Stimulated activated CD8-positive, alpha-beta memory T cell treated with anti-CD3 and anti-CD28 coated beads, Interleukin-12 subunit alpha, Interleukin-12 subunit beta, amount 100 ng/mL, for 24 hours (primary cell): ENCODE data around the gene POTEF.
"Not testable (repeated sequence)": the region's sequence is repeated elsewhere in the genome, so short reads cannot be mapped to it uniquely, and the experiment has no call there.

Experiments used
- DNase-seq: peaks from one replicate; pipeline ENCODE4 v3.0.0-alpha.2; 2020; ENCODE audit errors: extremely low read depth

The POTEF gene

GRCh38 chr2:130152816-130153595, 24.0 kb upstream of the POTEF start:
- no peak for DNase-seq

DNA sequence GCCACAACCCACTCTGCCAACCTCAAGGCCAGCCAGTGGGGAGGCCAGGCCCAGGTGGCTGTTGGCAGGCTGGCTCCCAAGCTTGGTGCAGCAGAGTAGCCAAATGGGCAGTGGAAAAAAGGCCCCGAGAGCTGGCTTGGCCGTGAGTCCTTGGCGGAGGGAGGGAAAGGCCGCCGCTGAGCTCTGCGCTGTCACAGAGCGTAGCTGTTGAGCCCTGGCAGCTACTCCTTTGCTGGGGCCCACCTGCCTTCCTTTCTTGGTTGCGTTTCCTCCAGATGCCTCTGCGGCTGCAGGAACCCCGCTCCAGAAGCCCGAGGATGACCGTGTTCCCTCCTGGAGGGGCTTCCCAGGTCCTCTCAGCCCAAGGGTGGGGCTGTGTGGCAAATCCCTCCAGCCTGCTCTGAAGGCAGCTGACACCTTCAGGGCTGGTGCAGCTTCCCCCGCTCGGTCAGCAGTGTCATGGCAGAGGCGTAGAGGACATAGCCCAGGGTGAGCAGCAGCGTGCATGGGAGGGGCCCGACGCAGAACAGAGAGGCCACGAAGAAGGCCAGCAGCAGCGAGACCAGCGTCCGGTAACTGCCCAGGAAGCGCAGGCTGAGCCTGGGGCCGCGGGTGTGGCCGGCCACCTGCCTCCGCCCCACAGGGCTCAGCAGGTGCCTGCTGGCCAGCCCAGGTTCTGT, 23.3 kb upstream of the POTEF start:
- not testable (repeated sequence) for DNase-seq

- DNase-seq = not testable (repeated sequence)
These were observed 22.1 kb upstream of the POTEF start for GRCh38 chr2:130151145-130151512.

DNA sequence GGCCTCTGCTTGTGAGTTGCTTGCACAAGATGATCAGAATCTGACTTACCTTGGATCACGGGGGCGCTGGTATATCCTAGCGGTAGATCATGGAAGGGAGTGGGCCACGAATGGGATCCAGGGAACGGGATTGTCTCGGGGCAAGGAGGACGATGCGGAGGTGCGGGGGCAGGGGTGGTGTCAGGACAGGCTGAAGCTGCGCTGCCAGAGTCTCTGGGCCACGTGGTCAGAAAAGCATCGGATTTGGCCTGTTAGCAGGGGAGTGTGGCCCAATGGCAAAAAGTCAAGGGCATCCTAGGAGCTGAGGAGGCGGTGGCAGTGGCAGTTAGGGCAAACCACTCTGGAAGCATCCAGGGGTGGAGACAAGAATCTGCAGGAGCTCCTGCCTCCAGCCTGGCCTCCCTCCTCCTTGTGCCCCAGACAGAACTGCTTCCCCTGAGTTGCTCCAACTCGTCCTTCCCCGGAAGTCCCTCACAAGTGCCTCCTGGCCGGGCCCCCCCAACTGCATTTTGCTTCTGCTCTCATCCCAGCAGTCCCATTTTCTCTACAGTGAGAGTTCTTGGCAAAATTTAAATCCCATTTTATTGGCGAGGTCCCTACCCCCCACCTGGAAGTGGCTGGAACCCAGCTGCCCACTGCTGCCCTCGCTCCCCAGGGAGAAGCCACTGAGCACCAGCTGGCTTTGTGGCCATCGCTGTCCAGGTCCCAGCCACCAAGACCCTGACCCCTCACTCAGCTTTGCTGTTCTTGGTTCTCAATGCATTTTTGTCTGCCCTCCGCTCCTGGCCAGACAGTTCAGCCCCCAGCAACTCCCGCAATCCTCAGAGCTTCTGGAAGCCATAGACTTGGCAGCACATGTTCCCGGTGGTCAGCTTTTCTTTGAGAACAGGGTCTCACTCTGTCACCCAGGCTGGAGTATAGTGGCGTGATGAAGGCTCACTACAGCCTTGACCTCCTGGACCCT, 21.4 kb upstream of the POTEF start:
- DNase-seq = no peak

DNA sequence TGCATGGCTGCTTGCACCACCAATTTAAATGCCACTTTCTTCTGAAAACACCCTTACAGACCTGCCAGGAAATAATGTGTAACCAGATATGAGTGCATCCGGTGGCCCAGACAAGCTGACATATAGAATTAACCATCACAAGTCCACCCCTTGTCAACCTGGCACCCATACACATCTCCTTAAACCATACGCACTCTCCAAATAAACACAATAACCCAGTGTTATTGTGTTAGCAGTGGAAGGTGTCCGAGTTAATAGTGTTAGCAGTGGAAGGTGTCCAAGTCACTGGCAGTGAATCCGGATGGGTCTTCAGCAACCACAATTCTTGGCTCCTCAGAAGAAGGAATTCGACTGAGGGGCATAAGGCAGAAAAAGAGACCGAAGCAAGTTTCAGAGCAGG, 19.5 kb upstream of the POTEF start:
- not testable (repeated sequence) for DNase-seq

GRCh38 chr2:130145006-130145414, 16.0 kb upstream of the POTEF start, which contains the start of gene CCDC74B:
TSS of gene CCDC74B (minus strand) at chr2:130145112. CDS start at chr2:130144996, 116 bp downstream.
- peak; percentile 20 for DNase-seq

- not testable (repeated sequence) for DNase-seq
These were observed 14.4 kb upstream of the POTEF start for GRCh38 chr2:130143266-130144039.

DNA sequence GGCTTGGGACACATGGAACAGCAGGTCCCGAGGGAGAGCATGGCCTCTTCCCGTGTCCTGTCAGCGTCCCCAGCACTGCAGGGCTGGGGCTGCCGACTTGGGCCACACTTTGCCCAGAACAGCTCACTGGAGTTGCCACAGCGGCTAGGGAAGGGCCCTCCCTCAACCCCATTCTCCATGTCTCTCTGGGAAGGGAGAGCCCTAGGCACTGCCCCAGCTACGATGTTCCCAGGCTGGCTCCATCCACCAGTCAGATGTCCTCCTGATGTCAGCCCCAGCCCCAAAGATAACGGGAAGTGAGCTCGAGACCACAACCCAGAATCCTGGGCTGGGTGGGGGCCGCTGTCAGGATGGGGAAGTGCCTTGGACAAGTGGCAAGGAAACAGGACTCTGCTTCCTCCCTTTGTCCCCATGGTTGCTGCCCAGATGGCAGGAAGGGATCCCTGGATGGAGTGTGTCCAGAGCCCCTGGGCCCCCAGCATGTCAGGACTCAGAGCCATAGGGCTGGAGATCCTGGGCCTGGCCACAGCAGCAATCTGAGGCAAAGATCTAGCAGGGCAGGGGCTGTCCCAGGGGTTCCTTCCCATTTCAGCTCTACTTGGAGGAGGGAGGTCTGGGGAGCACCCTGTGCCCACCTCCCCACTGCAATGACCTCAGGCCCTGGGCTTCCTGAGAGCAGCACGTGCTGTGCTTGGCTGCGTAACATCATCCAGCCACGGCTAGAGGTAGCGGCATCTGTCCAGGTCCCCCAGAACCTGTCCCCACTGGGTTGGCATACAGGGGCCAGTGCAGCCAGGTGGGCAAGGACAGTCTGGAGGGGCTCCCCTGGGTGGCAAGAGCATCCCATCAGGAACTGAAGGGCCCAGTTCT, 13.6 kb upstream of the POTEF start:
- DNase-seq = not testable (repeated sequence)

DNA sequence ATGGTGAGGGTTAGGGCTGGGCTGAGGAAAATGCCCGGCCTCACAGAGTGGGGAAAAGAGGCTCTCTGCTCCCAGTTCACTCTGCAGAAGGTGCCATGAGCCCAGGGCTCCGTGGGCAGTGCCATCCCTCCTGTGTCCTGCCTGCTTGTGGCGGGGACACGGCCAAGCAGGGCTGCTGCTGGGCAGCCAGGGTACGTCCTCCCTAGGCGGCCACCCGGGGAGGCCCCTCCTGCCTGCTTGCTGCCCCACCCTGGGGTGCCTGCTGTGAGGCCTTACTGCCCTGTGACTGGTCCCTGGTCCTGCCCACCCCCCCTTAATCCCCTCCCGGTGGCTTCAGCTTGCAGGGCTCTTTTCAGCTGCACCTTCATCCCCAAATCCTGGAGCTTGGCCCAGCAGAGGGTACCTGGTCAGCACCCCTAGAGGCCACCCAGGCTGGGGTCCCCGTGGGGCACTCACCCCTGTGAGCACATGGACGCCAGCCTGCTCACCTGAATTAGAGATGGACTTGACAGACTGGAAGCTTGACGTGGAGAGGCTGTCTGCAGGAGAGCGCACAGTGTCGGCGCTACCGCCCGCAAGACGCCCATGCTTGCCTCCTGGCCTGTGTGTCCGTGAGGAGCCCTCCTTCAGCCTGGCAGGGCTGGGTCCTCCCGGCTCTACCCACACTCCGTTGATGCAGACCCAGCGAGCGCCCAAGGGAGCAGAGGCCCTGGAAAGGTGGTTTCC, 12.8 kb upstream of the POTEF start:
- not testable (repeated sequence) for DNase-seq

DNA sequence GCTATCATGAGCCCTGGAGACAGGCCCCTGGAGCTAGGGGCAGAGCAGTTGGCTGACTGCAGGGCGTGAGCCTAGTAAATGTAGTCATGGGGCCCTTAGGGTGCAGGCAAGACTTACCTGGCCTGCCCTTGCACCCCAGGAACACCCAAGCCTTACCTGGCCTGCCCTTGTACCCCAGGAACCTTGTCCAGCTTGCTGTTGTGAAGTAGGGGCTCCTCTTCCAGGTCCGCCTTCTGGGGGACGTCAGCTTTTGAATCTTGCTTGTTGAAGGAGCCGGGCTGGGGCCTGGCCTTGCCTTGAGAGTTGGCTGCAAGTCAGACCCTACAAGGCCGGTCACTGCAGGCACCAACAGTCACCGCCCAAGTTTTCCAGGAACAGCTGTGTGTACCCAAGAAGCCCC, 12.0 kb upstream of the POTEF start:
- DNase-seq = not testable (repeated sequence)

- DNase-seq = not testable (repeated sequence)
These were observed 11.5 kb upstream of the POTEF start for GRCh38 chr2:130140516-130140915.

GRCh38 chr2:130139331-130140280, 10.6 kb upstream of the POTEF start:
- not testable (repeated sequence) for DNase-seq

DNA sequence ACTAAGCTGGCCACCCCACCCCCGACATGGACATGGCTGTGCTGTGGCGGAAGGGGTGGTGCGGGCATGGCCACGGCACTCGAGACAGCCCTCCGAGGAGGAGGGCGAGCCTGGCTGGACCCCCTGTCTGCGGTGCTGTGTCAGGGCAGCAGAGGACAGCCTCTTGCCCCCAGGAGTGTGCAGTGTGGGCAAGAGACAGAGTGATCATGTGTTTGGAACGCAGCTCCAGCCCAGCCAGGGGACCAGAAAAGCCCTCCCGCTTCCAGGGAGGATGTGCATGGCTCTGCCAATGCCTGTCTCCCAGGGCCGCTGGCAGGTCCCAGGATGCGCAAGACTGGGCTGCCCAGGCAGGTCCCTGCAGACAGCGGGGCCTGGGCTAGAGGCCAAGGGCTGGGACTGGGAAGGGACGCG, 9.8 kb upstream of the POTEF start:
- DNase-seq = not testable (repeated sequence)

GRCh38 chr2:130138326-130138725, 9.3 kb upstream of the POTEF start:
- not testable (repeated sequence) for DNase-seq

GRCh38 chr2:130137118-130137517, 8.1 kb upstream of the POTEF start:
- not testable (repeated sequence) for DNase-seq

GRCh38 chr2:130136546-130136945, 7.5 kb upstream of the POTEF start:
- not testable (repeated sequence) for DNase-seq

DNA sequence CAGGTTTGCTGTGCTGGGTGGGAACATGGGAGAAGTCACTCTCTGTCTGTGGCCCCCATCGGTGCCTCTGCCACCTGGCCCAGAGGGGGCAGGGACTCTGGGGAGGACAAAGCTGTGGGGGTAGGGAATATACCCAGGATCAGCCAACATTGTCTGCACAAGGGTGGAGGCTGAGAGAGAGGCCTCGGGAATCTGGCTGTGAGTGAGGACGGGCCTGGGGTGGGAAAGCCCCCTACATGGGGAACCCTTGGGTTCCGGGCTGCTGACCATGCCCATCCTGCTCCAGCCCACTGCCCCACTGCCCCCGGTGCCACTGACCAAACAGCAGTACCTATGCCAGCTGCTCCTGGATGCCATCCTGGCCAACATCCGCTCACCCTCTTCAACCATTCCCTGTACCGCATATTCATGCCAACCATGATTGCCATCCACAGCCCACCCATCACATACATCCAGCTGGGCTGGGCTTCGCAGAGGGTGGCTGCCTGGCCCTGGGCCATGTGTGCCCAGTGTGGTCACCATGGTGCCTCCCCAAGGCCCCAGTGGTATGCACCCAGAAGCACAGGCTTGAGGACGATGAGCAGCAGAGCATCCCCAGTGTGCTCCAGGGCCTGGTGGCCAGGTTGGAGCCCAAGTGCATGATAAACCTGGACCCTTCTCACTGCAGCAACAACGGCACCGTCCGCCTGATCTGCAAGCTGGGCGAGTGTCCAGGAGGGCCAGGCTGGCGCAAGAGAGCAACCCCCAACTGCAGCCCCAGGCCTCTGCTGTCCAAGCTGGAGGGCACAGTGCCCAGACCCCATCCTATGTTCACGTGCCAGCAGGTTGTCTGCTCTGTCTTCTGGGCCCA, 6.9 kb upstream of the POTEF start:
- DNase-seq = no peak
